Osteoblast (primary cell): Measurements from ENCODE around the gene MAPK12. TPM values are rescaled to one million over a fixed set of nuclear protein-coding genes. Genes with fewer than 3 reads are reported as not detected.

ENCODE experiments used
- DNase-seq: peaks from one replicate; pipeline ENCODE4 v3.0.0; 2011; ENCODE audit warnings: low spot score, mixed read lengths; ENCODE audit not compliant: insufficient read length; ENCODE audit errors: missing footprints
- H2AFZ ChIP-seq: 2 replicates; pipeline ENCODE4 v1.6.0; 2011; ENCODE audit warnings: mild to moderate bottlenecking, low read length
- H3K27ac ChIP-seq: 2 replicates; pipeline ENCODE4 v1.5.1; 2011; ENCODE audit warnings: mild to moderate bottlenecking, low read depth, low read length, moderate library complexity
- H3K27me3 ChIP-seq: 2 replicates; pipeline ENCODE4 v1.6.0; 2012; ENCODE audit warnings: mild to moderate bottlenecking, control low read depth, inconsistent platforms, low read length, moderate library complexity; ENCODE audit not compliant: insufficient read depth
- H3K36me3 ChIP-seq: 2 replicates; pipeline ENCODE4 v1.5.1; 2011; ENCODE audit warnings: mild to moderate bottlenecking, low read length, control low read depth, moderate library complexity; ENCODE audit not compliant: insufficient read depth
- H3K4me1 ChIP-seq: 2 replicates; pipeline ENCODE4 v1.5.1; 2011; ENCODE audit warnings: mild to moderate bottlenecking, low read length, control low read depth, moderate library complexity; ENCODE audit not compliant: insufficient read depth
- H3K4me2 ChIP-seq: 2 replicates; pipeline ENCODE4 v1.6.0; 2011; ENCODE audit warnings: mild to moderate bottlenecking, low read length; ENCODE audit not compliant: insufficient read depth
- H3K4me3 ChIP-seq: fragments of 200-600 bp; sonication (generic); 3 replicates; pipeline ENCODE4 v1.5.1; 2012; ENCODE audit warnings: mild to moderate bottlenecking, low read length, inconsistent platforms; ENCODE audit not compliant: insufficient read depth
- H3K79me2 ChIP-seq: 2 replicates; pipeline ENCODE4 v1.6.0; 2012; ENCODE audit warnings: mild to moderate bottlenecking, low read length, control low read depth, inconsistent platforms; ENCODE audit not compliant: insufficient read depth
- H3K9me3 ChIP-seq: 2 replicates; pipeline ENCODE4 v1.5.1; 2011; ENCODE audit warnings: low read depth, low read length, control low read depth
- H4K20me1 ChIP-seq: 2 replicates; pipeline ENCODE4 v1.6.0; 2012; ENCODE audit warnings: mild to moderate bottlenecking, low read length, control low read depth; ENCODE audit not compliant: insufficient read depth
- CTCF ChIP-seq: IDR thresholded peaks from 2 replicates; pipeline ENCODE4 v1.5.1; 2011; ENCODE audit warnings: mild to moderate bottlenecking, low read depth, low read length, moderate library complexity; ENCODE audit errors: extremely low read depth
- total RNA-seq: library from RNA; depleted of rRNA; stranded (reverse); fragments of >200 nt; gene quantifications from 2 replicates; pipeline ENCODE4 v1.2.3, GENCODE V29; 2012

Gene MAPK12
- total RNA-seq, 1 donor: 34.0 TPM

DNA sequence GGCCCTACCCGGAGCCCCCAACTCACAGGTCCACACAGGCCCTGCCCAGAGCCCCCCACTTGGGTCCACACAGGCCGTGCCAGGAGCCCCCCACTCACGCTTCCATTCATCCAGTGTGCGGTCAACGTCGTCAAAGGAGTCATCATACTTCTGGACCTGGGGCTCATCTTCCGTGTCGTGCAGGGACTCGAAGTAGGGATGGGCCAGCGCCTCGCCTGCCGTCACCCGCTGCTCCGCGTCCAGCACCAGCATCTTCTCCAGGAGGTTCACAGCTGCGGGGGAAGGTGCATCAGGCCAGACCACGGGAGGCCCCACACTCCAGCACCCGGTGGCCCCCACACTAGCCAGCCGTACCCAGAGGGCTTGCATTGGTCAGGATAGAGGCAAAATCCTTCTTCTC, 6.4 kb downstream of the MAPK12 start:
- H3K27ac ChIP-seq: no peak overlapping the region
- no peak overlapping the region for H3K4me2 ChIP-seq
- DNase-seq: no peak
- TF ChIP-seq CTCF: no peak
- H3K9me3 ChIP-seq: no peaks in the 10 kb centered on the region
- H3K79me2 ChIP-seq: peaks cover 13% of the 10 kb centered on the region
- no peak overlapping the region for H3K4me3 ChIP-seq
- no peaks in the 10 kb centered on the region for H3K27me3 ChIP-seq
- no peak overlapping the region for H2AFZ ChIP-seq
- H3K4me1 ChIP-seq: peaks cover 9% of the 10 kb centered on the region
- H3K36me3 ChIP-seq: peaks cover 2% of the 10 kb centered on the region
- peaks cover 8% of the 10 kb centered on the region for H4K20me1 ChIP-seq

DNA sequence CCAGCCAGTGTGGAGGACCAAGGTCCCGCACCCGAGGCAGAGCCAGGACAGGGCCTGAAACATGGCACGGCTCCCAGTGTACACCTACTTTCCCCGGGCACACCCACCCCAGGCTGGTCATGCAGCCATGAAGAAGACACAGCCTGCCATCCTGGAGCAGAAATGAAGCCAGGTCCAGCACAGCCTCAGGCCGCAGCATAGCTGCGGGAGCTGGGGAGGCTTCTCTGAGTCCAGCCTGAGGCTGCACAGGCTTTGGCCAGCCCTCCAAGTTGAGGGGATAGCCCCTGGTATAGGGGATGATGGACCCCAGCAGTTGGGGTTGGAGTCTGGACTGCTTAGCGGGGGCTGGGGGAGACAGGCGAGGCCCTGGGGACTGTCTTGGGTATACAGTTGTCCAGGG, 7.5 kb downstream of the MAPK12 start:
- Histone ChIP-seq H4K20me1 (peaks cover 11% of the 10 kb centered on the region), H3K27ac (no peak overlapping the region), H3K36me3 (peaks cover 2% of the 10 kb centered on the region), H3K27me3 (no peaks in the 10 kb centered on the region), H3K4me1 (peaks cover 11% of the 10 kb centered on the region), H3K4me3 (no peak overlapping the region), H3K4me2 (no peak overlapping the region), H2AFZ (no peak overlapping the region), H3K9me3 (no peaks in the 10 kb centered on the region), H3K79me2 (peaks cover 17% of the 10 kb centered on the region)
- no peak for DNase-seq
- no peak for TF ChIP-seq CTCF

DNA sequence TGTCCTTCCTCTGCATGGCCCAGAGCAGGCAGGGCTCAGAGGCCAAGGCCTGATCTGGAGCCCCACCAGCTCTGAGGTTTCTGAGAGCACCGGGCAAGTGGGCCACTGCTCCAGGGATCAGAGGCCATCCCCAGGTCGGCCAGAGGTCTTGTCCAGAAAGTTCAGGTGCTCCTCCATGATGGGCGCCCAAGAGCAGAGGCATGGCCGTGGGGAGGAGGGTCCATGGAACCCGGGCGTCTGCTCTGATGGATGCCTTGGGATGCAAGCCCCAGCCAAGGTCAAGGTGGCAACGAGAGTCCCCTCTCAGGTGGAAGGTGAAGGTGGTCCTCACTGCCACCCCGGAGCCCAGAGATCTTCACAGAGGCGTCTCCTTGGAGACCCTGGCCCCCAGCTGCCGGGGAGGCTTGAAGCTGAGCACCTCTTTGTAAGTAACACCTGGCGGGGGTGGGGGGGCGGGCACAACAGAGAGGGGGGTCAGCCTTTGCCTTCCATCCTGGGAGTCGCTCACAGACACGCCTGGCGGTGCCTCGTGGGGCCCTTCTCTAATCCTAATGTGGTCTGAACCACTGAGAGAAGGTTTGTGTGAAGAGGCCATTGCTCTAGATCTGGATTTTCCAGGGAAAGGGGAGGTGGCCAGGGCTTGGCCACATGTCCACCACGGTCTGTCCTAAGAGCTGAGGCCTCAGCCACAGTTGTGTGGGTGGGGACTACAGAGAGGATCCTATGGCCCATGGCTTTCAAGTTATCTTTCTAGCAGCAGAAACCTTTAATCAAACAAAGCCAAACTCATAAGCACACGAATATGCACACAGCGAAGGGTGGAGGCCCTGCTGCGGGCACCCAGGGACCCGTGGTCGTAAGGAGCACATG, 8.2 kb downstream of the MAPK12 start:
- no peaks in the 10 kb centered on the region for H3K27me3 ChIP-seq
- no peak for DNase-seq
- no peak overlapping the region for H3K4me2 ChIP-seq
- peaks cover 11% of the 10 kb centered on the region for H4K20me1 ChIP-seq
- no peak overlapping the region for H3K27ac ChIP-seq
- H3K4me1 ChIP-seq: peaks cover 11% of the 10 kb centered on the region
- no peaks in the 10 kb centered on the region for H3K9me3 ChIP-seq
- H3K36me3 ChIP-seq: peaks cover 2% of the 10 kb centered on the region
- no peak overlapping the region for H2AFZ ChIP-seq
- no peak for TF ChIP-seq CTCF
- no peak overlapping the region for H3K4me3 ChIP-seq
- H3K79me2 ChIP-seq: peaks cover 18% of the 10 kb centered on the region
